Measurements from ENCODE around the gene FYN.
"Not testable (repeated sequence)": the region's sequence is repeated elsewhere in the genome, so short reads cannot be mapped to it uniquely, and the experiment has no call there.

FYN gene

GRCh38 chr6:111793711-111794111, 79.5 kb downstream of the FYN start:
- Histone ChIP-seq H3K9me3 (ENCODE audit: insufficient read depth, low read length) (no peaks in the 10 kb centered on the region), H3K27me3 (ENCODE audit: insufficient read depth, insufficient read length) (no peaks in the 10 kb centered on the region), H3K36me3 (ENCODE audit: insufficient read depth, insufficient read length, low read length) (no peaks in the 10 kb centered on the region), H3K4me3 (ENCODE audit: insufficient read length, low read depth) (no peak overlapping the region), H3K9ac (ENCODE audit: insufficient read length, low read depth) (no peak overlapping the region), H3K4me1 (ENCODE audit: insufficient read depth, insufficient read length) (no peaks in the 10 kb centered on the region)
- DNase-seq (ENCODE audit: low read depth, low spot score) = no peak
- TF ChIP-seq YY1 (IDR thresholded peaks at IDR 0.05; ENCODE audit: insufficient read depth, insufficient read length) (no peak), SUZ12 (IDR thresholded peaks at IDR 0.05; ENCODE audit: extremely low read depth, insufficient read depth, insufficient read length) (no peak), ZNF274 (IDR thresholded peaks at IDR 0.05; ENCODE audit: low read depth, low read length) (no peak)

GRCh38 chr6:111792914-111793700, 80.1 kb downstream of the FYN start:
- Histone ChIP-seq H3K4me3 (ENCODE audit: insufficient read length, low read depth) (no peak overlapping the region), H3K4me1 (ENCODE audit: insufficient read depth, insufficient read length) (no peaks in the 10 kb centered on the region), H3K9me3 (ENCODE audit: insufficient read depth, low read length) (no peaks in the 10 kb centered on the region), H3K9ac (ENCODE audit: insufficient read length, low read depth) (no peak overlapping the region), H3K27me3 (ENCODE audit: insufficient read depth, insufficient read length) (no peaks in the 10 kb centered on the region), H3K36me3 (ENCODE audit: insufficient read depth, insufficient read length, low read length) (no peaks in the 10 kb centered on the region)
- no peak for TF ChIP-seq ZNF274 (IDR thresholded peaks at IDR 0.05; ENCODE audit: low read depth, low read length)
- TF ChIP-seq SUZ12 (IDR thresholded peaks at IDR 0.05; ENCODE audit: extremely low read depth, insufficient read depth, insufficient read length) = no peak
- no peak for TF ChIP-seq YY1 (IDR thresholded peaks at IDR 0.05; ENCODE audit: insufficient read depth, insufficient read length)
- DNase-seq (ENCODE audit: low read depth, low spot score) = no peak

- Histone ChIP-seq H3K4me1 (ENCODE audit: insufficient read depth, insufficient read length) (no peaks in the 10 kb centered on the region), H3K36me3 (ENCODE audit: insufficient read depth, insufficient read length, low read length) (no peaks in the 10 kb centered on the region), H3K27me3 (ENCODE audit: insufficient read depth, insufficient read length) (no peaks in the 10 kb centered on the region), H3K9ac (ENCODE audit: insufficient read length, low read depth) (no peak overlapping the region), H3K4me3 (ENCODE audit: insufficient read length, low read depth) (no peak overlapping the region), H3K9me3 (ENCODE audit: insufficient read depth, low read length) (no peaks in the 10 kb centered on the region)
- TF ChIP-seq SUZ12 (IDR thresholded peaks at IDR 0.05; ENCODE audit: extremely low read depth, insufficient read depth, insufficient read length) = no peak
- TF ChIP-seq ZNF274 (IDR thresholded peaks at IDR 0.05; ENCODE audit: low read depth, low read length) = no peak
- TF ChIP-seq YY1 (IDR thresholded peaks at IDR 0.05; ENCODE audit: insufficient read depth, insufficient read length) = no peak
- DNase-seq (ENCODE audit: low read depth, low spot score) = no peak
These were observed 81.0 kb downstream of the FYN start for GRCh38 chr6:111792241-111792640.

GRCh38 chr6:111791415-111791814, 81.8 kb downstream of the FYN start:
- no peaks in the 10 kb centered on the region for H3K4me1 ChIP-seq (ENCODE audit: insufficient read depth, insufficient read length)

GRCh38 chr6:111789598-111789997, 83.7 kb downstream of the FYN start:
- Histone ChIP-seq H3K4me1 (ENCODE audit: insufficient read depth, insufficient read length) (no peaks in the 10 kb centered on the region), H3K36me3 (ENCODE audit: insufficient read depth, insufficient read length, low read length) (no peaks in the 10 kb centered on the region), H3K27me3 (ENCODE audit: insufficient read depth, insufficient read length) (no peaks in the 10 kb centered on the region), H3K4me3 (ENCODE audit: insufficient read length, low read depth) (no peak overlapping the region), H3K9me3 (ENCODE audit: insufficient read depth, low read length) (no peaks in the 10 kb centered on the region), H3K9ac (ENCODE audit: insufficient read length, low read depth) (no peak overlapping the region)
- no peak for TF ChIP-seq SUZ12 (IDR thresholded peaks at IDR 0.05; ENCODE audit: extremely low read depth, insufficient read depth, insufficient read length)
- TF ChIP-seq YY1 (IDR thresholded peaks at IDR 0.05; ENCODE audit: insufficient read depth, insufficient read length) = no peak
- no peak for TF ChIP-seq ZNF274 (IDR thresholded peaks at IDR 0.05; ENCODE audit: low read depth, low read length)
- no peak for DNase-seq (ENCODE audit: low read depth, low spot score)

More at GRCh38 chr6:111791415-111791814, 81.8 kb downstream of the FYN start:
- H3K9ac ChIP-seq (ENCODE audit: insufficient read length, low read depth) = no peak overlapping the region
- no peak for DNase-seq (ENCODE audit: low read depth, low spot score)
- no peak for TF ChIP-seq SUZ12 (IDR thresholded peaks at IDR 0.05; ENCODE audit: extremely low read depth, insufficient read depth, insufficient read length)
- no peak for TF ChIP-seq ZNF274 (IDR thresholded peaks at IDR 0.05; ENCODE audit: low read depth, low read length)
- TF ChIP-seq YY1 (IDR thresholded peaks at IDR 0.05; ENCODE audit: insufficient read depth, insufficient read length) = no peak
- H3K27me3 ChIP-seq (ENCODE audit: insufficient read depth, insufficient read length) = no peaks in the 10 kb centered on the region
- H3K9me3 ChIP-seq (ENCODE audit: insufficient read depth, low read length) = no peaks in the 10 kb centered on the region
- no peak overlapping the region for H3K4me3 ChIP-seq (ENCODE audit: insufficient read length, low read depth)
- no peaks in the 10 kb centered on the region for H3K36me3 ChIP-seq (ENCODE audit: insufficient read depth, insufficient read length, low read length)

- H3K9ac ChIP-seq (ENCODE audit: insufficient read length, low read depth) = no peak overlapping the region
- no peaks in the 10 kb centered on the region for H3K4me1 ChIP-seq (ENCODE audit: insufficient read depth, insufficient read length)
- H3K9me3 ChIP-seq (ENCODE audit: insufficient read depth, low read length) = no peaks in the 10 kb centered on the region
- no peaks in the 10 kb centered on the region for H3K36me3 ChIP-seq (ENCODE audit: insufficient read depth, insufficient read length, low read length)
- H3K4me3 ChIP-seq (ENCODE audit: insufficient read length, low read depth) = no peak overlapping the region
- DNase-seq (ENCODE audit: low read depth, low spot score) = no peak
- TF ChIP-seq ZNF274 (IDR thresholded peaks at IDR 0.05; ENCODE audit: low read depth, low read length) = no peak
- no peak for TF ChIP-seq YY1 (IDR thresholded peaks at IDR 0.05; ENCODE audit: insufficient read depth, insufficient read length)
- TF ChIP-seq SUZ12 (IDR thresholded peaks at IDR 0.05; ENCODE audit: extremely low read depth, insufficient read depth, insufficient read length) = no peak
- no peaks in the 10 kb centered on the region for H3K27me3 ChIP-seq (ENCODE audit: insufficient read depth, insufficient read length)
These were observed 84.6 kb downstream of the FYN start for GRCh38 chr6:111788379-111789276.

GRCh38 chr6:111786151-111786550, 87.1 kb downstream of the FYN start:
- H3K4me1 ChIP-seq (ENCODE audit: insufficient read depth, insufficient read length); H3K36me3 ChIP-seq (ENCODE audit: insufficient read depth, insufficient read length, low read length); DNase-seq (ENCODE audit: low read depth, low spot score): not testable (repeated sequence)

More at GRCh38 chr6:111786151-111786550, 87.1 kb downstream of the FYN start:
- not testable (repeated sequence) for H3K27me3 ChIP-seq (ENCODE audit: insufficient read depth, insufficient read length); H3K9ac ChIP-seq (ENCODE audit: insufficient read length, low read depth); H3K4me3 ChIP-seq (ENCODE audit: insufficient read length, low read depth); H3K9me3 ChIP-seq (ENCODE audit: insufficient read depth, low read length)

Data from NT2/D1 (cell line).